Measurements from ENCODE around the gene DUSP8. TPM values are rescaled to one million over a fixed set of nuclear protein-coding genes. Genes with fewer than 3 reads are reported as not detected.

Gene DUSP8
- total and polyA plus RNA-seq, 8 donors: 6.4 to 23.5 (median 12.2) TPM

- peak in 5 of 6 donors; percentile 5 to 82 (median 58) for DNase-seq
- no peaks in the 10 kb centered on the region for H3K27me3 ChIP-seq
- no peaks in the 10 kb centered on the region for H3K9me3 ChIP-seq
- peaks cover 8 to 22% (median 19%) of the 10 kb centered on the region in 3 donors for H3K4me1 ChIP-seq
- TF ChIP-seq CTCF (IDR thresholded peaks at IDR 0.05): no peak
- FAIRE-seq: no peak
- no peak overlapping the region for H3K4me3 ChIP-seq
- H3K27ac ChIP-seq: peak overlapping the region in 1 of 4 donors; percentile 74
- no peak for ATAC-seq
- peaks cover 0 to 12% (median 0%) of the 10 kb centered on the region in 3 donors for H3K36me3 ChIP-seq
- WGBS, 2 donors: 82 to 85% methylated on average over 29 of the region's 29 CpGs
- intact Hi-C loops (cut with DNase I): no loop called here
Measured at GRCh38 chr11:1563697-1564534, 8.2 kb downstream of the DUSP8 start.

DNA sequence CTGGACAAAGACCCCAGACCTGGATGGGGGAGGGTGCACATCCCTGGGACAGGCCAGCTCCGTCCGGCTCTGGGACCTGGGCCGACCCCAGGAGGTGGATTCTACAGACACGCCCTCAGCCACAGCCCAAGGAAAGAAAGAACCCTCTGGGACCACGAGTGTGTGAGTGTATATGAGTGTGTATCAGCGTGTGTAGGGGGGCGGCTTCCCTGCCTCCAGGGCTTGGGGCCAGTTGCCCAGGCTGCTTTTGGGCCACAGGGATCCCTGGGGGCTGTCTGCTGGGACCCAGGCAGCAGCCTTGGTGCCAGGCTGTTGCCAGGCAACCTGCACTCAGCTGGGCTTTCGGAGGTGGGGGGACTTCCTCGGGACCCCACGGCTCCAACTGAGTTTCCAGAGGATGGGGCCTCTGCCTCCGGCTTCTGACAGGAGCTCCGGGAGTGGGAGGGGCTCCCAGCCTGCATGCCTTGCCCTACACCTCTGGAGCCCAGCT is 8.9 kb downstream of the DUSP8 start:
- no peak for ATAC-seq
- H3K4me3 ChIP-seq: no peak overlapping the region
- intact Hi-C loops (cut with DNase I): no loop called here
- TF ChIP-seq CTCF (IDR thresholded peaks at IDR 0.05): no peak
- peak in 2 of 6 donors; percentile 10 to 70 for DNase-seq
- H3K27ac ChIP-seq: no peak overlapping the region
- no peaks in the 10 kb centered on the region for H3K9me3 ChIP-seq
- no peak for FAIRE-seq
- H3K27me3 ChIP-seq: no peaks in the 10 kb centered on the region
- WGBS, 2 donors: 82 to 85% methylated on average over 11 to 12 of the region's 12 CpGs
- peaks cover 15 to 30% (median 26%) of the 10 kb centered on the region in 3 donors for H3K4me1 ChIP-seq
- peaks cover 0 to 12% (median 0%) of the 10 kb centered on the region in 3 donors for H3K36me3 ChIP-seq

GRCh38 chr11:1562469-1563148 is 9.5 kb downstream of the DUSP8 start:
- no peaks in the 10 kb centered on the region for H3K9me3 ChIP-seq
- intact Hi-C loops (cut with DNase I): no loop called here
- 94% methylated on average over 14 of the region's 14 CpGs for WGBS, 2 donors
- peaks cover 15 to 30% (median 26%) of the 10 kb centered on the region in 3 donors for H3K4me1 ChIP-seq
- ATAC-seq (no peak), DNase-seq (peak in 1 of 6 donors; percentile 18), FAIRE-seq (no peak)
- H3K36me3 ChIP-seq: peaks cover 0 to 14% (median 0%) of the 10 kb centered on the region in 3 donors
- no peaks in the 10 kb centered on the region for H3K27me3 ChIP-seq
- H3K4me3 ChIP-seq: no peak overlapping the region
- no peak for TF ChIP-seq CTCF (IDR thresholded peaks at IDR 0.05)
- no peak overlapping the region for H3K27ac ChIP-seq

- intact Hi-C loops (cut with DNase I): no loop called here
- H3K27ac ChIP-seq: no peak overlapping the region
- FAIRE-seq (no peak), ATAC-seq (no peak), DNase-seq (peak in 3 of 6 donors; percentile 5 to 45 (median 21))
- no peaks in the 10 kb centered on the region for H3K9me3 ChIP-seq
- peaks cover 0 to 20% (median 0%) of the 10 kb centered on the region in 3 donors for H3K36me3 ChIP-seq
- WGBS, 2 donors: 79 to 88% methylated on average over 5 of the region's 5 CpGs
- no peak for TF ChIP-seq CTCF (IDR thresholded peaks at IDR 0.05)
- no peaks in the 10 kb centered on the region for H3K27me3 ChIP-seq
- H3K4me1 ChIP-seq: peaks cover 15 to 30% (median 26%) of the 10 kb centered on the region in 3 donors
- no peak overlapping the region for H3K4me3 ChIP-seq
Measured at GRCh38 chr11:1561955-1562354, 10.1 kb downstream of the DUSP8 start.
